GM23248 (cell line): Measurements from ENCODE around the gene CSRNP3.

Source experiments
- EZH2 ChIP-seq: fragments of 200-600 bp; sonication (generic); IDR thresholded peaks from 2 replicates; pipeline ENCODE4 v1.6.1; 2018; ENCODE audit warnings: antibody characterized with exemption, mild to moderate bottlenecking; ENCODE audit not compliant: insufficient read depth, poor library complexity, severe bottlenecking
- EZH2phosphoT487 ChIP-seq: fragments of 200-600 bp; sonication (generic); IDR thresholded peaks from 2 replicates; pipeline ENCODE4 v1.6.1; 2018; ENCODE audit warnings: antibody characterized with exemption, moderate library complexity, mild to moderate bottlenecking, low read depth; ENCODE audit not compliant: insufficient read depth

GRCh38 chr2:165697748-165698443 is 228.4 kb downstream of the CSRNP3 start:
- TF ChIP-seq EZH2phosphoT487 (no peak), EZH2 (no peak)
